GM13977 (cell line): Measurements from ENCODE around the gene ZNF70.
A peak's percentile ranks its signal among the peaks of the same experiment; 100 is the strongest.

Source experiments
- DNase-seq: peaks from one replicate; pipeline ENCODE4 v3.0.0; 2012; ENCODE audit warnings: low spot score
- CTCF ChIP-seq: IDR thresholded peaks from 2 replicates; pipeline ENCODE4 v1.5.1; 2012; ENCODE audit warnings: mild to moderate bottlenecking, control low read depth; ENCODE audit not compliant: insufficient read depth; ENCODE audit errors: extremely low read depth, missing control alignments
- in situ Hi-C: fragments of 300-500 bp; cut with MboI; formaldehyde crosslinking; loops from one replicate; pipeline ENCODE4 v1.12.0; 2022; ENCODE audit warnings: low sequenced_read_pairs, low pct_unique_long_range_greater_than_20kb, mixed read lengths, inconsistent platforms; ENCODE audit not compliant: unreplicated experiment

ZNF70 gene

GRCh38 chr22:23750714-23751440, at the start of gene ZNF70:
Gene ZNF70 (minus strand): TSS chr22:23751112. CDS start chr22:23745140, 5,972 bp downstream.
- TF ChIP-seq CTCF = peak; percentile 34
- in situ Hi-C loops = no loop called here
- peak; percentile 96 for DNase-seq

GRCh38 chr22:23796461-23796860, 45.5 kb upstream of the ZNF70 start:
- no peak for DNase-seq
- no peak for TF ChIP-seq CTCF
- in situ Hi-C loops = no loop called here

GRCh38 chr22:23793326-23793725, 42.4 kb upstream of the ZNF70 start:
- DNase-seq = no peak
- no peak for TF ChIP-seq CTCF
- in situ Hi-C loops = no loop called here

GRCh38 chr22:23791738-23792645, 41.1 kb upstream of the ZNF70 start:
- DNase-seq = no peak
- in situ Hi-C loops = no loop called here
- no peak for TF ChIP-seq CTCF

- TF ChIP-seq CTCF = no peak
- no peak for DNase-seq
Measured at GRCh38 chr22:23790819-23791737, 40.2 kb upstream of the ZNF70 start.

GRCh38 chr22:23789638-23790037, 38.7 kb upstream of the ZNF70 start:
- in situ Hi-C loops = no loop called here
- no peak for DNase-seq
- TF ChIP-seq CTCF = no peak

More at GRCh38 chr22:23790819-23791737, 40.2 kb upstream of the ZNF70 start:
- in situ Hi-C loops = no loop called here
